ENCODE results near the gene ATP1A1. TPM values are rescaled to one million over a fixed set of nuclear protein-coding genes. Genes with fewer than 3 reads are reported as not detected.

ATP1A1 gene
- total RNA-seq, 4 donors from 2014 or later: 103 to 257 (median 204) TPM

DNA sequence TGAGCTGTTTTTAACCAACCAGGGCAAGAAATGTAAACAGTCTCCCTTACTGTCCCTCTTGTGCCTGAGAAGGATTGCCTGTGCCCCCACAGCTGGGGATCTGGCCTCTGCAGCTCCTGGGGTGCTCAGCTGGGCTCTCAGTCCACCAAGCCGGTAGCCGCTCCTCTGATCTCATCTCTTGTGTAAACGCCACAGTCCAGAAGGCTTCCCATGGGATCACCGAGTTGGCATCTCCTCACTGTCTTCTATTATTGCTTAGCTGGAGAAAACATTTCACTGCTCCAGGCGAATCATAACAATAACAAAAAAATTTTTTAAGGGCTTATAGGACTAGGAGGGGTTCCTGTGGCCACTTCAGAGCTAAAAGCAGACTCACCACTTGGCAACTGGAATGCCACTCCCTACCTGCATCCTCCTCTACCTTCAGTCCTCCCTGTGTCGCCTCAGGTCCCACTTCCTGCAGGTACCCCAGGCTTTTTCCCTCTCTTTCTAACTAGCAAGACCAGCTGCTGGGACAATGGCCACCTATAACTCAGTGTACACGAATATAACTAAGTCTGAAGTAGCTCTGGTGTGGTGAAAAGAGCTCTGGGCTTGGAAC lies 75.8 kb downstream of the ATP1A1 start:
- ATAC-seq: no peak
- in situ Hi-C loops (cut with MboI; ENCODE audit: low sequenced_read_pairs in 4 of 4): no loop called here

GRCh38 chr1:116449578-116449977 lies 76.5 kb downstream of the ATP1A1 start:
- Histone ChIP-seq H3K36me3 (no peaks in the 10 kb centered on the region), H3K27ac (no peak overlapping the region), H3K4me3 (no peak overlapping the region), H3K27me3 (no peaks in the 10 kb centered on the region), H3K4me1 (no peaks in the 10 kb centered on the region), H3K9me3 (no peaks in the 10 kb centered on the region)
- ATAC-seq (no peak), DNase-seq (no peak)
- TF ChIP-seq CTCF (IDR thresholded peaks at IDR 0.05 in 4 of 5, conservative IDR thresholded peaks at IDR 0.05 in 1 of 5) (no peak), POLR2A (IDR thresholded peaks at IDR 0.05) (no peak)
- intact Hi-C loops (cut with DNase I; ENCODE audit: low total_unique reads) (no loop called here), in situ Hi-C loops (cut with MboI; ENCODE audit: low sequenced_read_pairs in 4 of 4) (no loop called here)

More for the DNA sequence above, 75.8 kb downstream of the ATP1A1 start:
- no peak for DNase-seq
- no peaks in the 10 kb centered on the region for H3K36me3 ChIP-seq
- no peak overlapping the region for H3K27ac ChIP-seq
- H3K4me3 ChIP-seq: no peak overlapping the region
- H3K27me3 ChIP-seq: no peaks in the 10 kb centered on the region
- TF ChIP-seq CTCF (IDR thresholded peaks at IDR 0.05 in 4 of 5, conservative IDR thresholded peaks at IDR 0.05 in 1 of 5) (no peak), POLR2A (IDR thresholded peaks at IDR 0.05) (no peak)
- H3K4me1 ChIP-seq: no peaks in the 10 kb centered on the region
- intact Hi-C loops (cut with DNase I; ENCODE audit: low total_unique reads): no loop called here
- H3K9me3 ChIP-seq: no peaks in the 10 kb centered on the region

- intact Hi-C loops (cut with DNase I; ENCODE audit: low total_unique reads) (no loop called here), in situ Hi-C loops (cut with MboI; ENCODE audit: low sequenced_read_pairs in 4 of 4) (no loop called here)
- no peak for TF ChIP-seq POLR2A (IDR thresholded peaks at IDR 0.05)
- TF ChIP-seq CTCF (IDR thresholded peaks at IDR 0.05 in 4 of 5, conservative IDR thresholded peaks at IDR 0.05 in 1 of 5): no peak
- no peak overlapping the region for H3K4me3 ChIP-seq
- H3K27ac ChIP-seq: no peak overlapping the region
- DNase-seq: no peak
- no peaks in the 10 kb centered on the region for H3K4me1 ChIP-seq
- no peak for ATAC-seq
- no peaks in the 10 kb centered on the region for H3K36me3 ChIP-seq
- no peaks in the 10 kb centered on the region for H3K27me3 ChIP-seq
- H3K9me3 ChIP-seq: no peaks in the 10 kb centered on the region
These were observed 78.7 kb downstream of the ATP1A1 start for GRCh38 chr1:116451702-116452101.

DNA sequence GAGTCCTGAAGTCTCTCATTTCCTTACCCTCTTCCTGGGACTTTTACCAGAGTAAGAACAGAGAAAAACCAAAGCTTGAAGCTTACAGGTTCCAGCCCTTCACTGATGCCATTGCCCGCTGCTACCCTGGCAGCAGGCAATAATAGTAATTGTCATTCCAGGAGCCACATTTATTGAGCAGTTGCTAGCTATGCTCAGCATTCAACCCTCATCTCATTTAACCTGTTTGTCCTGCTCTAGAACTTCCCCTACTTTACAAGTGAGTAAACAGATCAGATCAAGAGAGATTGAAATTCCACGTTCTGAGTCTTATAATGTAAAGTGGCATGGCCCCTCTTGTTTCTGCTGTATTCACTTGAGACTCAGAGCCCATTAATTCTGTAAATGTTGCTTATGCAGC lies 80.4 kb downstream of the ATP1A1 start:
- H3K27ac ChIP-seq: no peak overlapping the region
- in situ Hi-C loops (cut with MboI; ENCODE audit: low sequenced_read_pairs in 4 of 4) (no loop called here), intact Hi-C loops (cut with DNase I; ENCODE audit: low total_unique reads) (no loop called here)
- no peak for ATAC-seq
- peaks cover 0 to 5% of the 10 kb centered on the region in 2 donors for H3K4me1 ChIP-seq
- H3K4me3 ChIP-seq: no peak overlapping the region
- H3K36me3 ChIP-seq: no peaks in the 10 kb centered on the region
- no peak for DNase-seq
- no peak for TF ChIP-seq POLR2A (IDR thresholded peaks at IDR 0.05)
- TF ChIP-seq CTCF (IDR thresholded peaks at IDR 0.05 in 4 of 5, conservative IDR thresholded peaks at IDR 0.05 in 1 of 5): no peak
- no peaks in the 10 kb centered on the region for H3K9me3 ChIP-seq
- no peaks in the 10 kb centered on the region for H3K27me3 ChIP-seq

GRCh38 chr1:116453906-116454305 lies 80.9 kb downstream of the ATP1A1 start:
- H3K36me3 ChIP-seq: no peaks in the 10 kb centered on the region
- no peak overlapping the region for H3K27ac ChIP-seq
- H3K4me1 ChIP-seq: peaks cover 0 to 6% of the 10 kb centered on the region in 2 donors
- intact Hi-C loops (cut with DNase I; ENCODE audit: low total_unique reads) (loop anchor here (2.0 kb wide), 1 partner anchor 13 kb away; no protein-coding TSS in a partner anchor), in situ Hi-C loops (cut with MboI; ENCODE audit: low sequenced_read_pairs in 4 of 4) (no loop called here)
- DNase-seq (no peak), ATAC-seq (no peak)
- no peaks in the 10 kb centered on the region for H3K27me3 ChIP-seq
- no peak for TF ChIP-seq CTCF (IDR thresholded peaks at IDR 0.05 in 4 of 5, conservative IDR thresholded peaks at IDR 0.05 in 1 of 5)
- no peak for TF ChIP-seq POLR2A (IDR thresholded peaks at IDR 0.05)
- H3K9me3 ChIP-seq: no peaks in the 10 kb centered on the region
- no peak overlapping the region for H3K4me3 ChIP-seq

All from gastrocnemius medialis (tissue), 4 donors.